Right lobe of liver (tissue), 4 donors: ENCODE measurements around the gene ACAD10.

Source experiments
- POLR2A ChIP-seq: fragments of 450-650 bp; IDR thresholded peaks from one replicate; pipeline ENCODE4 v1.6.1; 2017; ENCODE audit warnings: antibody characterized with exemption, mild to moderate bottlenecking
- TF ChIP-seq, protein P1 (sequence below), 4 donors: fragments of 200-600 bp in 3 of 4; fragments of 450-650 bp in 1 of 4; IDR thresholded peaks; one replicate each; pipeline versions ENCODE4 v1.5.1 to v1.8.0; 2016 to 2022; ENCODE audit warnings: antibody characterized with exemption in 4 of 4, mild to moderate bottlenecking in 2 of 4
- donor health status: DM: no; HTN: no; CAD: no.
- donor health status: DM: no; HTN: no; CAD: no.
- donor health status: DM: no; HTN: yes; CAD: no.

- TF ChIP-seq, protein P1, sequence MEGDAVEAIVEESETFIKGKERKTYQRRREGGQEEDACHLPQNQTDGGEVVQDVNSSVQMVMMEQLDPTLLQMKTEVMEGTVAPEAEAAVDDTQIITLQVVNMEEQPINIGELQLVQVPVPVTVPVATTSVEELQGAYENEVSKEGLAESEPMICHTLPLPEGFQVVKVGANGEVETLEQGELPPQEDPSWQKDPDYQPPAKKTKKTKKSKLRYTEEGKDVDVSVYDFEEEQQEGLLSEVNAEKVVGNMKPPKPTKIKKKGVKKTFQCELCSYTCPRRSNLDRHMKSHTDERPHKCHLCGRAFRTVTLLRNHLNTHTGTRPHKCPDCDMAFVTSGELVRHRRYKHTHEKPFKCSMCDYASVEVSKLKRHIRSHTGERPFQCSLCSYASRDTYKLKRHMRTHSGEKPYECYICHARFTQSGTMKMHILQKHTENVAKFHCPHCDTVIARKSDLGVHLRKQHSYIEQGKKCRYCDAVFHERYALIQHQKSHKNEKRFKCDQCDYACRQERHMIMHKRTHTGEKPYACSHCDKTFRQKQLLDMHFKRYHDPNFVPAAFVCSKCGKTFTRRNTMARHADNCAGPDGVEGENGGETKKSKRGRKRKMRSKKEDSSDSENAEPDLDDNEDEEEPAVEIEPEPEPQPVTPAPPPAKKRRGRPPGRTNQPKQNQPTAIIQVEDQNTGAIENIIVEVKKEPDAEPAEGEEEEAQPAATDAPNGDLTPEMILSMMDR (IDR thresholded peaks at IDR 0.05), result no peak
- TF ChIP-seq POLR2A, result no peak
These were observed 13.0 kb upstream of the ACAD10 start for GRCh38 chr12:111672822-111673381.
